ENCODE results near the gene NPIPA2.
"Not testable (repeated sequence)": the region's sequence is repeated elsewhere in the genome, so short reads cannot be mapped to it uniquely, and the experiment has no call there.

DNA sequence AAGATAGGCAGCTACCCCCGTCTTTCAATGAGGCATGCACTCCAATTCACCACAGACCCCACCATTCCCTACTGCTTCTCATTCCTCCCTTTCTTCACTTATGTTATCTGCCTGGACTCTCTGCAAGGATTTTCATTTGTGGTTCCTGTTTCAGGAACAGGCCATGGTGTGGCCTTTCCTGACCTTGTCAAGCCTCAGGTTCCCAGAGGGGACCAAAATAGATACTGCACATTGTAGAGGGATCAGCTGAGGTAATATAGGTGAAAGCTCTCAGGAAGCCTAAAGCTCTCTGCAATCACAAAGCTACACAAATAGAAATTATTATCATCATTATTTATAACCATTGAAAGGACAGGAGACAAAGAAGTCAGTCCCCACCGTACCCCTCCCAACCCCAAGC is 50.6 kb downstream of the NPIPA2 start:
- TF ChIP-seq, protein P1, sequence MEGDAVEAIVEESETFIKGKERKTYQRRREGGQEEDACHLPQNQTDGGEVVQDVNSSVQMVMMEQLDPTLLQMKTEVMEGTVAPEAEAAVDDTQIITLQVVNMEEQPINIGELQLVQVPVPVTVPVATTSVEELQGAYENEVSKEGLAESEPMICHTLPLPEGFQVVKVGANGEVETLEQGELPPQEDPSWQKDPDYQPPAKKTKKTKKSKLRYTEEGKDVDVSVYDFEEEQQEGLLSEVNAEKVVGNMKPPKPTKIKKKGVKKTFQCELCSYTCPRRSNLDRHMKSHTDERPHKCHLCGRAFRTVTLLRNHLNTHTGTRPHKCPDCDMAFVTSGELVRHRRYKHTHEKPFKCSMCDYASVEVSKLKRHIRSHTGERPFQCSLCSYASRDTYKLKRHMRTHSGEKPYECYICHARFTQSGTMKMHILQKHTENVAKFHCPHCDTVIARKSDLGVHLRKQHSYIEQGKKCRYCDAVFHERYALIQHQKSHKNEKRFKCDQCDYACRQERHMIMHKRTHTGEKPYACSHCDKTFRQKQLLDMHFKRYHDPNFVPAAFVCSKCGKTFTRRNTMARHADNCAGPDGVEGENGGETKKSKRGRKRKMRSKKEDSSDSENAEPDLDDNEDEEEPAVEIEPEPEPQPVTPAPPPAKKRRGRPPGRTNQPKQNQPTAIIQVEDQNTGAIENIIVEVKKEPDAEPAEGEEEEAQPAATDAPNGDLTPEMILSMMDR (conservative IDR thresholded peaks at IDR 0.05 in 1 of 2, IDR thresholded peaks at IDR 0.05 in 1 of 2; ENCODE audit: low read depth in 1 of 2, low read length in 2 of 2) = not testable (repeated sequence)
- TF ChIP-seq EZH2 (IDR thresholded peaks at IDR 0.05; ENCODE audit: low read length, missing control alignments) = not testable (repeated sequence)
